Ecto neural progenitor cell (in vitro differentiated cells): ENCODE results near the gene SGPL1.
A peak's percentile ranks its signal among the peaks of the same experiment; 100 is the strongest.
"Not testable (repeated sequence)": the region's sequence is repeated elsewhere in the genome, so short reads cannot be mapped to it uniquely, and the experiment has no call there.

Experiments used
- DNase-seq: peaks from one replicate; pipeline ENCODE4 v3.0.0-alpha.2; 2018; ENCODE audit warnings: low spot score

Gene SGPL1

DNA sequence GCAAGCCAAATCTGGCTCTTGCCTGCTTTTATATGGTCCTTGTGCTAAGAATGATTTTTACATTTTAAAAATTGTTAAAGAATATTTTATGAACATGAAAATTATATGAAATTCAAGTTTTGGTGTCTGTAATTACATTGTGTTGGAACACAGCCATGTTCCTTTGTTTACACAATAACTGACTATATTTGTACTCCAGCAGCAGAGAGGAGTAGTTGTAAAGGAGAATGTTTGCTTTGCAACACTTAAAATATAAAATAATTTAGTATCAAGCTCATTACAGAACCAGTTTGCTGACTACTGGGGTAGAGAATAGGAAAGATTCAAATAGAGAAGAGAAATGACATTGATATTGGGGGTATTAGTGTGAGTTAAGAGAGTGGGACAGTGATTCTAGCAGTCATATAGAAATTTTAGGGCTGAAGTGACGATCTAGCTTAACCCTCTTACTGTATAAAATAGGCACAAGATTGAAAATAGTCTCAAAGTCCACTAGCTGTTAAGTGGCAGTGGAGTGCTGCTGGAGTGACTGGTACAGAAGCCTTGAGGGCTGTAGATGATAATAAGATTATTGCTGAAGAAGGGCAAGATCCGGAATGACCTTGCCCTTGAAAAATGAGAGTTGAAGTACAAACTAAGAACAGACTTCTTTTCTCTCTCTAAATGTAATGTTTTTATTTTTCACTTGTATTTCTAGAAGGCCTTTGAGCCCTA lies 28.2 kb downstream of the SGPL1 start:
- no peak for DNase-seq

DNA sequence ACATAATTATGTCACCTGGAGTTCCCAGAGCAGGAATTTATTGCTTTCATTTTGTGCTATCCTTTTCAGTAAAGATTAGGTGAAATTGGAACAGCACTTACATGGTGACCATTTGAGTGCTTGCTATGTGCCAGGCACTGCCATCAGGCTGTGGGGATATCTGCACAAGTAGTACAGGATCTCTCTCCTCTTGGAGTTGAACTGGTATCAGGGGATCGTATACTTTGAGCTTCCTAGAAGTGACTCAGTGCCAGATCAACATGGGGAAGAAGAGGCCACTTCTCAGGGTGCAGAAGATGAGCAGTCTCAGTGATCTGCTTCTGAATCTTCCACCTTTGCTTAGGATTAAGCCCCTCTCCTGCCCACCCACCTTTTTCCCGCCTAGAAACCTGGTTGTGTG lies 29.5 kb downstream of the SGPL1 start:
- DNase-seq, result no peak

GRCh38 chr10:70845816-70846215 lies 30.1 kb downstream of the SGPL1 start:
- no peak for DNase-seq

DNA sequence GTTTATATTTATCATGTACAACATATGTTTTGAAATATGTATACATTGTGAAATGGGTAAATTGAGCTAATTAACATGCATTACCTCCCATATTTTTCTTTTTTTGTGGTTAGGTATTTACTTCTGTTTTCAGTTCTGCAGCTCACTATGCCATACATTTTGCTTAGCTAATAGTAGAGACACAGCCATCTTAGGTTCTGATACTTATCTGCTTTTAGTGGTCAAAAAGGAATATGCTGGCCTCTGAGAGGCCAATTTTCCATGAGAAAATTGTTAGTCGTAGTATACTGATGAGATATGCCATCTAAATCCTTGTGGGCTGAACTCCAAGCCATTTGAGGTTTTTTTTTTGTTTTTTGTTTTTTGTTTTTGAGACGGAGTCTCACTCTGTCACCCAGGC lies 31.0 kb downstream of the SGPL1 start:
- no peak for DNase-seq

DNA sequence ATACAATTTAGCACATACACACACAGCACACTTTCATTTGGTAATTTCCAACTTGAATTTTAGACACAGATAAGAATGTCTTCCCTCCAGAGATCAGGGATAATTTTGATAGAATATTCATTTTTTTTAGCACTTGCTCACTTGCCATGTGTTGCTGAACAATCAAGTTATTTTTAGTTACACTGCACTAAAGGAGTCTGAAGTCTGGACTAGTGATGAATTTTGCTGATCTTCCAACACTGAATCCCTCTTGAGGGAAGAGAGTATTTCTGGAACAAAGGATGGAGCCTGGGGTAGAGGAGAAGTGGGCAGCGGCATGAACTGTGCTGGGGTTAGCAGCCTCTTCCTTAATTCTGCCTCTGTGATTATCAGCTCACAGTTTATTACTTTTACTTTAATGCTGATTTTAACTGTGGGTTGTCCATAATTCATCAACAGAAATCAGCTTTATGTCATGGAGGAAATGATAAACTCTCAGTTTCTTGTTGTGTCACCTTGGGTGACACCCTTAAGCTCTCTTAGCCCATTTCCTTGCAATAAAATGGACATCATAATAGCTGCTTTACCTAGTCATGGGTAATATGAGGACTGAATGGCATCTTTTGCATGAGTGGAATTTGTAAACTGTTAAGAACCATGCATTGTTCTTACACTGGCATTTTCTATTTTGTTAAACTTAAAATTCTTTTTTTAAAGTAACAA lies 32.1 kb downstream of the SGPL1 start:
- DNase-seq, result no peak

DNA sequence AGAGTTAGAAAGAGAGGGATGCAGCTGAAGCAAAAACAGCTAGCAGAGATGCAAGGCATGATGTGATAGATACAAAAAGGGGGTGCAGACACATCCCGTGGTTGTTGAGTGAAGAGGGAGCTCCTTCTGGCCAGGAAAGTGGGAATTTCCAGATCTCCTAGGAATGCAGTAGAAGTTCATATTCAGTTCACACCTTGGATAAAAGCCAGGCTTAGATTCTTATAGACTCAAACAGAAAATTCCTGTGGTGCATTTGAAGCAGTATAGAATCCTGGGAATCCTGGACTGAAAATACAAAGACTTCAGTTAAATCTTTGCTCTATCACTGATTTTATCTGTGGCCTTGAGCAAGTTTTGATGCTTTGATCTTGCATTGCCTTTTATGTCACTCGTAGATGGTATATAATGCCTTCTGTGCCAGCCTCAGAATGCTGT lies 33.9 kb downstream of the SGPL1 start:
- no peak for DNase-seq

- no peak for DNase-seq
Observed at GRCh38 chr10:70850097-70850496, 34.3 kb downstream of the SGPL1 start.

DNA sequence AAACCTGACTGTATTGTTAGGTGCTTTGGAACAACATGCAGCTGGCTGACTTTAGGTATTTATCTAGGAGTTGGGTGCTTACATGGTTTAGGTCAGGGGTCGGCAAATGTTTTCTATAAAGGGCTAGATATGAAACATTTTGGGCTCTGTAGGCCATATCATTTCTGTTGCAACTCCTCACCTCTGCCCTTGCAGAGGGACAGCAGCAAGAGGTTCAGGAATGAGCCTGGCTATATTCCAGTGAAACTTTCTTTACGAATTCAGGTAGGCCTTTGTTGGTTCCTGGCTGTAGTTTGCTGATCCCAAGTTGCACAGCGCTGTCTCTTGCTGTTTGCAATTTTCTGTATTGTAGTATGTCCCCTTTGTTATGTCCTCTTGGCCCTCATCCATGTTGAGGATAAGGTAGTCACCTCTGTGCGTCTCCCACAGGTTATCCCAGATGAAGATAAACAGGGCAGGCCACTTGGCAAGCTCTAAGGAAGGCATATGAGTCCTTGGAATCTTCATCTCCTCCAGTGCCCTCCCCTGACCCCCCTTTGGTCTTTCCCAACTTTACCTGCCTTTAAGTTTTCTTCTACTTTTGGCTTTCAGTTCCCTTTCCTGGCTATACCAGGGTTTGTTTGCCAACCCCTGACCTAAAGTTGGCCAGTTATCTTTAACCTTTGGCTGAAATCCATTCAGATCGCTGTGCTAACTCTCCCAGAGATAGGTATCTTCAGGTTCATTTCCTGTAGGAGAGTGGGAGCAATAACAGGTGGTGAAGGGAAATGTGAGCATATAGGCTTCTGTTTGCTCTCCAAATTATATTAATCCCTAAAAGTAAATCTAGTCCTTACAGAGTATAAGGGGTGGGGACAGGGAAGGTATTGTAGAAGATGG lies 36.1 kb downstream of the SGPL1 start:
- no peak for DNase-seq

- no peak for DNase-seq
Observed at GRCh38 chr10:70853038-70853437, 37.3 kb downstream of the SGPL1 start.

DNA sequence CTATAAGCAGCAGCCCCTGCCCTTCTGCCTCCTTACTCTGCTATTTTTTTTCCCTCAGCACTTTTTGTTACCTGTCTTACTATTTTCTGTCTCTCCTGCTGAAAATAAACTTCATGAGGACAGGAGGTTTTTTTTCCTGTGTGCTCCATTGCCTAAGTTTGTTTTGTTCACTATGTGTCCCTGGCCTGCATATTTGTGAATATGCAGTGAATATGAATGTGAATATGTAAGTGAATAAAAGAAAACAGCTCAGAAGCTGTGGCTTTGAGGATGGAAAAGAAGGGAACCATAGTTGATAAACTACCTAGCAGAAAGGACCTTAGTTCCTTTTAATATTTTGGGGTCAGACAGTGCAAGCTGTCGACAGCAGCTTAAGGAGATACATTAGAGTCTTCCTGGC lies 37.7 kb downstream of the SGPL1 start:
- DNase-seq, result no peak

DNA sequence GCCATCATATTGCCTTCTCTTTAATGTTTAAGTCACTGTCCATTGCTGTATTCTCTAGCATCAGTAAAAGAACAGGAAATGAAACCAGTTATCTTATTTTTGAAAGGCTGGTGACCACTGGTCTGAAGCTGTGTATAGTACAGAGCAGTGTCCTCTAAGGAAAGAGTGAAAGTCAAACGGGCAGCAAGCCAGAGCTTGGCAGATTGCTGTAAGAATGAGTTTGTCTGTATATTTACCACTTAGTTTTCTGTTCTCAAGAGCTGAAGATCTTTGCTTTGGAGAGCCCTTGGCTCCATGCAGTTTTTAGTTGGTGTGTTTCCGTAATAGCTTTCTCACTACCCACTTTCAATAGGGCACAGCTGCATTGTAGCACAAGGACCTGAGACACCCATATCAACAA lies 40.7 kb downstream of the SGPL1 start:
- DNase-seq, result no peak

GRCh38 chr10:70858759-70859158 lies 43.0 kb downstream of the SGPL1 start:
- no peak for DNase-seq

GRCh38 chr10:70861495-70862197 lies 45.9 kb downstream of the SGPL1 start:
- not testable (repeated sequence) for DNase-seq

- no peak for DNase-seq
Observed at GRCh38 chr10:70863470-70864160, 47.9 kb downstream of the SGPL1 start.

DNA sequence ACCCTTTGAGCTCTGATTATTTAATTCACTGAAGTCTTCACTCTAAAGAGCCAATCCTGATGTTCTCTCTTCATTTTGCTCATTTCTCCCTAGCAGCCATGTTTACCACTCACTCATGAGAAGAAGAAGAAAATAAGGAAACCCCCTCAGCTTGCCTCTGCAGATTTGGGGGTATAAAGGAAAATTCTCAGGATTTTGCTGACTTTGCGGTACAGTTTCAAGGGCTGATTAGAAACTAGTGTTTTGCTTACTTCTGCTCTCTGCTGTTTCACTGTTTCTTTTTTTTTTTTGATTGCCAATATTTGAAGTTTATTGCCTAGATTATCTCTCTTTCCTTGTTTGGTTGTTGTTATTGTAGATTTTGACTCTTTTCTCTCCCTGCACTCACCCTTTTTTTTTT lies 49.2 kb downstream of the SGPL1 start:
- DNase-seq, result no peak

- no peak for DNase-seq
Observed at GRCh38 chr10:70866424-70866823, 50.7 kb downstream of the SGPL1 start.

GRCh38 chr10:70872291-70872690 lies 56.5 kb downstream of the SGPL1 start:
- no peak for DNase-seq

GRCh38 chr10:70874061-70874460 lies 58.3 kb downstream of the SGPL1 start:
- no peak for DNase-seq

- no peak for DNase-seq
Observed at GRCh38 chr10:70879207-70879606, 63.5 kb downstream of the SGPL1 start.

DNA sequence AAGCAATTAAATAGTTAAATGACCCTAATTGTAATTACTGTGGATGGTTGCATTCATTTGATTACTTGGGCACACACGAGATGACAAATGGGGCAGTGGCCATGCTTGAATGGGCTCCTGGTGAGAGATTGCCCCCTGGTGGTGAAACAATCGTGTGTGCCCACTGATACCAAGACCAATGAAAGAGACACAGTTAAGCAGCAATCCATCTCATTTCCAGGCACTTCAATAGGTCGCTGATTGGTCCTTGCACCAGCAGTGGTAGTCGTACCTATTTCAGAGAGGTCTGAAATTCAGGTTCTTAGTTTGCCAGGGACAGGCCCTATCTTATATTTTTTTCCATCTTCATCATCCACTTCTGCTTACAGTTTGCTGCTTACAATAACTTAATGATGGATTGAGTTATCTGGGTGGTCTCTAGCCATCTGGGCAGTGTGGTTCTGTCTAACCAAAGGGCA lies 64.4 kb downstream of the SGPL1 start:
- DNase-seq, result peak; percentile 72

DNA sequence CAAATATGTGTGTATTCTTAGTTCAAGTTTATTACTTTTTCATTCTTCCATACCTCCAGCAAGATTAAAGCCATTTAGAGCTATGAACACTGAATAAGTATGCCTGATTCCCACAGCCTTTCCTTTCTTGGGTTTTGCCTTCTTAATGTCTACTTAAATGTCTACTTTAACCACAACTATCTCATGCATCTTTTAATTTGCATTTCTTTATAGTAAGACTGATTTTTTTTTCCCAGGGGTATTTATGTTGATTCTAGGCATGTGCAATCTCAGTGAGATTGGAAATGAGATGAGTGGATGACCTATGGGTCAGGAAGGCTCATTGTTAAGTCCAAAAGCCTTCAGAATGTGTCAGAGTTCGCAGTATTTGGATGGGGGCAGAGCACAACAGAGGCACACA lies 69.0 kb downstream of the SGPL1 start:
- no peak for DNase-seq
